IgD-negative memory B cell (primary cell): ENCODE data around the gene ATL3. TPM values are rescaled to one million over a fixed set of nuclear protein-coding genes. Genes with fewer than 3 reads are reported as not detected.
A peak's percentile ranks its signal among the peaks of the same experiment; 100 is the strongest.

Experiments used
- H3K27ac Mint-ChIP-seq, 3 donors: one replicate each; pipeline ENCODE4 v1.8.0; 2020 to 2022; ENCODE audit warnings: mild to moderate bottlenecking in 3 of 3, mixed read lengths in 3 of 3, moderate library complexity in 1 of 3
- H3K27me3 Mint-ChIP-seq: one replicate; pipeline ENCODE4 v1.8.0; 2021; ENCODE audit warnings: mixed read lengths
- H3K36me3 Mint-ChIP-seq: one replicate; pipeline ENCODE4 v1.8.0; 2020; ENCODE audit warnings: mild to moderate bottlenecking, mixed read lengths
- H3K4me1 Mint-ChIP-seq, 3 donors: one replicate each; pipeline ENCODE4 v1.8.0; 2020 to 2022; ENCODE audit warnings: mixed read lengths in 3 of 3, mild to moderate bottlenecking in 1 of 3
- H3K4me3 Mint-ChIP-seq, 4 donors: one replicate each; pipeline ENCODE4 v1.8.0; 2020 to 2022; ENCODE audit warnings: mild to moderate bottlenecking in 4 of 4, mixed read lengths in 4 of 4, moderate library complexity in 3 of 4
- H3K9me3 Mint-ChIP-seq, 3 donors: one replicate each; pipeline ENCODE4 v1.8.0; 2020 to 2021; ENCODE audit warnings: mixed read lengths in 3 of 3, mild to moderate bottlenecking in 1 of 3
- polyA plus RNA-seq: library from polyadenylated mRNA; unstranded; fragments of 300-500 nt; fragmentation: Illumina TruSeq; gene quantifications from one replicate; pipeline ENCODE4 v1.2.3, GENCODE V29; 2021

Gene ATL3
- polyA plus RNA-seq, result 16.2 TPM

- H3K9me3 Mint-ChIP-seq, result no peaks in the 10 kb centered on the region
- H3K27me3 Mint-ChIP-seq, result no peaks in the 10 kb centered on the region
- peak within 1 kb of the TSS; percentile 56 to 92 (median 88) for H3K27ac Mint-ChIP-seq
- H3K4me3 Mint-ChIP-seq, result peak within 1 kb of the TSS; percentile 82 to 94 (median 89)
- H3K36me3 Mint-ChIP-seq, result no peaks in the 10 kb centered on the region
- peaks cover 8 to 18% (median 14%) of the 10 kb centered on the region in 3 donors for H3K4me1 Mint-ChIP-seq
These were observed at the start of gene ATL3 for GRCh38 chr11:63671322-63672155. Gene ATL3, minus strand, starts transcription at chr11:63671376. Its CDS starts 41 bp downstream, at chr11:63671335.

- Mint-ChIP-seq H3K27ac (no peak overlapping the region), H3K4me3 (no peak overlapping the region), H3K9me3 (no peaks in the 10 kb centered on the region), H3K27me3 (no peaks in the 10 kb centered on the region), H3K36me3 (peaks cover 5% of the 10 kb centered on the region), H3K4me1 (peaks cover 0 to 2% (median 0%) of the 10 kb centered on the region in 3 donors)
These were observed 49.4 kb upstream of the ATL3 start for GRCh38 chr11:63720611-63721010.

GRCh38 chr11:63719987-63720386 lies 48.8 kb upstream of the ATL3 start:
- H3K9me3 Mint-ChIP-seq, result no peaks in the 10 kb centered on the region
- peaks cover 5% of the 10 kb centered on the region for H3K36me3 Mint-ChIP-seq
- H3K4me3 Mint-ChIP-seq, result no peak overlapping the region
- no peak overlapping the region for H3K27ac Mint-ChIP-seq
- no peaks in the 10 kb centered on the region for H3K27me3 Mint-ChIP-seq
- H3K4me1 Mint-ChIP-seq, result peaks cover 0 to 2% (median 0%) of the 10 kb centered on the region in 3 donors

- H3K9me3 Mint-ChIP-seq, result no peaks in the 10 kb centered on the region
- no peaks in the 10 kb centered on the region for H3K27me3 Mint-ChIP-seq
- peaks cover 5% of the 10 kb centered on the region for H3K36me3 Mint-ChIP-seq
- no peak overlapping the region for H3K27ac Mint-ChIP-seq
- no peak overlapping the region for H3K4me3 Mint-ChIP-seq
- H3K4me1 Mint-ChIP-seq, result peaks cover 0 to 2% (median 0%) of the 10 kb centered on the region in 3 donors
These were observed 47.8 kb upstream of the ATL3 start for GRCh38 chr11:63719001-63719400.

- Mint-ChIP-seq H3K4me1 (peaks cover 0 to 2% (median 0%) of the 10 kb centered on the region in 3 donors), H3K4me3 (no peak overlapping the region)
These were observed 44.9 kb upstream of the ATL3 start for GRCh38 chr11:63716046-63716445.

GRCh38 chr11:63713766-63714165 lies 42.6 kb upstream of the ATL3 start:
- Mint-ChIP-seq H3K4me3 (no peak overlapping the region), H3K36me3 (peaks cover 6% of the 10 kb centered on the region), H3K27ac (peak overlapping the region in 1 of 3 donors; percentile 46), H3K4me1 (peaks cover 0 to 2% (median 0%) of the 10 kb centered on the region in 3 donors), H3K27me3 (no peaks in the 10 kb centered on the region), H3K9me3 (no peaks in the 10 kb centered on the region)

More at GRCh38 chr11:63716046-63716445, 44.9 kb upstream of the ATL3 start:
- Mint-ChIP-seq H3K36me3 (peaks cover 9% of the 10 kb centered on the region), H3K9me3 (no peaks in the 10 kb centered on the region), H3K27ac (no peak overlapping the region), H3K27me3 (no peaks in the 10 kb centered on the region)

- Mint-ChIP-seq H3K27ac (no peak overlapping the region), H3K9me3 (no peaks in the 10 kb centered on the region), H3K27me3 (no peaks in the 10 kb centered on the region), H3K4me1 (no peaks in the 10 kb centered on the region), H3K36me3 (peaks cover 3% of the 10 kb centered on the region), H3K4me3 (no peak overlapping the region)
These were observed 40.7 kb upstream of the ATL3 start for GRCh38 chr11:63711838-63712237.

GRCh38 chr11:63710476-63711217 lies 39.5 kb upstream of the ATL3 start:
- Mint-ChIP-seq H3K27ac (peak overlapping the region in 1 of 3 donors; percentile 66), H3K27me3 (no peaks in the 10 kb centered on the region), H3K4me1 (no peaks in the 10 kb centered on the region), H3K4me3 (no peak overlapping the region), H3K36me3 (peaks cover 3% of the 10 kb centered on the region), H3K9me3 (no peaks in the 10 kb centered on the region)

GRCh38 chr11:63709336-63709884 lies 38.2 kb upstream of the ATL3 start:
- H3K36me3 Mint-ChIP-seq, result peaks cover 3% of the 10 kb centered on the region
- H3K27me3 Mint-ChIP-seq, result no peaks in the 10 kb centered on the region
- H3K27ac Mint-ChIP-seq, result no peak overlapping the region
- no peaks in the 10 kb centered on the region for H3K9me3 Mint-ChIP-seq
- H3K4me3 Mint-ChIP-seq, result no peak overlapping the region
- peaks cover 2 to 5% (median 3%) of the 10 kb centered on the region in 3 donors for H3K4me1 Mint-ChIP-seq

- H3K36me3 Mint-ChIP-seq, result peaks cover 4% of the 10 kb centered on the region
- peaks cover 2 to 5% (median 3%) of the 10 kb centered on the region in 3 donors for H3K4me1 Mint-ChIP-seq
- no peak overlapping the region for H3K27ac Mint-ChIP-seq
- no peaks in the 10 kb centered on the region for H3K27me3 Mint-ChIP-seq
- H3K9me3 Mint-ChIP-seq, result no peaks in the 10 kb centered on the region
- no peak overlapping the region for H3K4me3 Mint-ChIP-seq
These were observed 37.6 kb upstream of the ATL3 start for GRCh38 chr11:63708764-63709163.

GRCh38 chr11:63705526-63705925 lies 34.4 kb upstream of the ATL3 start:
- peak overlapping the region in 1 of 3 donors; percentile 33 for H3K27ac Mint-ChIP-seq
- H3K9me3 Mint-ChIP-seq, result no peaks in the 10 kb centered on the region
- peaks cover 4 to 5% (median 5%) of the 10 kb centered on the region in 3 donors for H3K4me1 Mint-ChIP-seq
- H3K4me3 Mint-ChIP-seq, result no peak overlapping the region
- H3K36me3 Mint-ChIP-seq, result peaks cover 5% of the 10 kb centered on the region
- H3K27me3 Mint-ChIP-seq, result no peaks in the 10 kb centered on the region

GRCh38 chr11:63699896-63700295 lies 28.7 kb upstream of the ATL3 start:
- H3K4me1 Mint-ChIP-seq, result peaks cover 6 to 17% (median 11%) of the 10 kb centered on the region in 3 donors
- H3K4me3 Mint-ChIP-seq, result no peak overlapping the region
- H3K9me3 Mint-ChIP-seq, result no peaks in the 10 kb centered on the region
- H3K27ac Mint-ChIP-seq, result no peak overlapping the region
- H3K27me3 Mint-ChIP-seq, result no peaks in the 10 kb centered on the region
- peaks cover 5% of the 10 kb centered on the region for H3K36me3 Mint-ChIP-seq

- Mint-ChIP-seq H3K9me3 (no peaks in the 10 kb centered on the region), H3K27me3 (no peaks in the 10 kb centered on the region), H3K4me3 (no peak overlapping the region), H3K27ac (no peak overlapping the region), H3K36me3 (peaks cover 5% of the 10 kb centered on the region), H3K4me1 (peaks cover 4 to 13% (median 9%) of the 10 kb centered on the region in 3 donors)
These were observed 28.0 kb upstream of the ATL3 start for GRCh38 chr11:63698976-63699733.

- Mint-ChIP-seq H3K27ac (peak overlapping the region in 1 of 3 donors; percentile 57), H3K36me3 (peaks cover 4% of the 10 kb centered on the region), H3K9me3 (no peaks in the 10 kb centered on the region), H3K27me3 (no peaks in the 10 kb centered on the region), H3K4me3 (no peak overlapping the region), H3K4me1 (peaks cover 4 to 9% (median 7%) of the 10 kb centered on the region in 3 donors)
These were observed 23.4 kb upstream of the ATL3 start for GRCh38 chr11:63694596-63694995.
